T-helper 2 cell treated with Interferon-gamma antibody and Interleukin-4, amounts not matched to agents 100 ng/mL and 5 ng/mL, for 36 hours (primary cell): Measurements from ENCODE around the gene TTLL11. TPM values are rescaled to one million over a fixed set of nuclear protein-coding genes. Genes with fewer than 3 reads are reported as not detected.

ENCODE experiments used
- intact Hi-C: fragments of 100-400 bp; cut with micrococcal nuclease; formaldehyde crosslinking; loops from one replicate; pipeline ENCODE4 v1.15.1; 2023
- total RNA-seq: library from RNA; stranded (reverse); gene quantifications from 2 replicates; pipeline ENCODE4 v1.2.3, GENCODE V29; 2022

Gene TTLL11
- total RNA-seq, 1 donor from 2014 or later: 2.7 TPM

DNA sequence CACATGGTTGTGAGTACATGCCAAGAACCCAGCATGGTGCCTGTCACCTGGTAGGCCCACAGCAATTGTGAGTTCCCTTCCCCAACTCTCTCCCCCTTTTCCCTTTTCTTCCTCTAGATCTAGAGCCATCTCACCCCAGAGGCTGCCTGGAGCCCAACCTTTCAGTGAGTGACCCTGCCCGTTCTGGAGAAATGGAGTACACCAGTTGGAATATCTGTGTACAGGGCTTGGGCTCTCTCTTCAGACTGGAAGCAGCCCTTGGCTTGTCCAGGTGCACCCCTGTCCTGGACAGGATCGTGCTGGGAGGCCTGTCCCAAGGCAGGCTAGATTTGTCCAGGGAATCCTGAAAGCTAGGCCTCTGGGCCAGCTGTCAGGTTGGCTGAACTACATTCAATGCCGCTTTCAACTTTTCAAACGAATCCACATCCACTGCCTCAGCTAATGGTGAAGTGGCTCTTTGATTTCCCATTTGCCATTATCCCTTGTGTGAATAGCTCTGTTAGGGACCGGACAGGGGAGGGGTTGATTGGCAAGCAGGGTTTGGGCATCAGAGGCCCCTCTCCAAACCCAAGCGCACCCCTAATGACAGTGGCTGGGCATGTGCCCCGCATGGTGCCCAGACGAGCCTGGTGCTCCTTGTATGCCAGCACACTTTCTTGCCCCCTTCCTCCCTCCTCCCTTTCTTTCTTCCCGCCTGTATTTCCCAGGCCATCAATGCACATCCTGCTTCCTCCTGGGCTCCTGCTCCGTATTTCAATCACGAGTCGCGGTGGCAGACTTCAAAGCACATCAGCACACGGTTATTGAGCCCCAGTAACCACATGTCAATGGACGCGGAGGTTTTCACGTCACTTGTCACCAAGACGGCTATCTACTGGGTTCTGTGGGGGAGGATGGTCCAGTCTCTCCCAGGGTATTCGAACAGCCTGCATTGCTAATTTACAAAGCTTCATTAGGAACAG is 230.5 kb downstream of the TTLL11 start:
- intact Hi-C loops: no loop called here

- intact Hi-C loops: no loop called here
Measured at GRCh38 chr9:121861501-121862180, 231.5 kb downstream of the TTLL11 start.

DNA sequence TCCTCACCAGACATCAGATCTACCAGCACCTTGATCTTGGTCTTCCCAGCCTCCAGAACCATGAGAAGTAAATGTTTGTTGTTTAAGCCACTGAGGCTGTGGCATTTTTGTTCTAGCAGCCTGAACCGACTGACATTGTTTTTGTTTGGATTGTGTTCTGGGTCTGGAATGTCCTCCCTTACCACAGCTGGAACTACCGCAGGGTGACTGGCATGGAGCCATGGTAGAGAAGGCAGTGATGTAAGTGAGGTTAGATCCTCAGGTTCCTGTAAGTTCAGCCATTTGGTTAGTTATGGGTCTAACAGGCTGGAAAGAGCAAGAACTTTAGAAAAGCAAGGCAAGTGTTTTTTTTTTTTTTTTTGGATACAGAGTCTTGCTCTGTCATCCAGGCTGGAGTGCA is 232.4 kb downstream of the TTLL11 start:
- intact Hi-C loops: no loop called here

- intact Hi-C loops: no loop called here
Measured at GRCh38 chr9:121860213-121860612, 232.9 kb downstream of the TTLL11 start.

GRCh38 chr9:121859646-121860045 is 233.5 kb downstream of the TTLL11 start:
- intact Hi-C loops: no loop called here

- intact Hi-C loops: no loop called here
Measured at GRCh38 chr9:121858788-121859187, 234.3 kb downstream of the TTLL11 start.

DNA sequence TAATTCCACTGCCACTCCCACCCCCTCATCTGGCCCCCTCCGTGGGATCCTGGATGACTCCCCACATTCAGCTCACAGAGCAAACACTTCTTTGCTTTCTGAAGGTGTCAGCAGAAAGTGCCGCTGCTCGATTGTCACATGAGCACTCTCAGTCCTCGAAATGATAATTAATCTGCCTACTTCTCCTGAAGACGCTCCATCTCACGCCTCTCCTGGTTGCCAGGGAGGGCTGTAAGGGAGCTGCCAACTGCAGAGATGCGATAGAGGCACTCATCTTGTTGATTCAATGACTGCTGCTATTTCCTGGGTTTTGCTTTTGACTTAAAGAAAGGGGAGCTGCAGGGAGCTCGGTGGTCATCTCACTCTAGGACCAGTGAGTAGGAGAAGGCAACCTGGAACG is 235.2 kb downstream of the TTLL11 start:
- intact Hi-C loops: no loop called here

DNA sequence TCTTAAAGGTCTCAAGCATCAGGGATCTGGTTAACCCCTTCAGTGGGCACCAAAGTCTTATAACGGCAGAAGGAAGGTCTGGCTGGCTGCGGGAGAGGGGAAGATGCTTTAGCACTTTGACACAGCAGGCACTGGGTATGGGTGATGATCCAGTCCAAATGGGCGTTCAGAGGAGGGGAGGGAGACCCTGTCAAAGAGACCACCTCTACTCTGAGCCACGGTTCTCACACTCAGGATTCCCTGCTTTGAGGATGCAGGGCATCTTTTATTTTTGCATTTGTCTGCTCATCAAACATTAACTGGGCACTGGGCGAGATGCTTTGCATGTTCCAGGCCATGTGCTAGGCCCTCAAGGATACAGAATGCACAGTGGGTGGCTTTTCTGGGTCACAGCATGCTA is 237.6 kb downstream of the TTLL11 start:
- intact Hi-C loops: no loop called here

GRCh38 chr9:121853617-121854395 is 239.3 kb downstream of the TTLL11 start:
- intact Hi-C loops: no loop called here

GRCh38 chr9:121852651-121853616 is 240.2 kb downstream of the TTLL11 start:
- intact Hi-C loops: no loop called here

DNA sequence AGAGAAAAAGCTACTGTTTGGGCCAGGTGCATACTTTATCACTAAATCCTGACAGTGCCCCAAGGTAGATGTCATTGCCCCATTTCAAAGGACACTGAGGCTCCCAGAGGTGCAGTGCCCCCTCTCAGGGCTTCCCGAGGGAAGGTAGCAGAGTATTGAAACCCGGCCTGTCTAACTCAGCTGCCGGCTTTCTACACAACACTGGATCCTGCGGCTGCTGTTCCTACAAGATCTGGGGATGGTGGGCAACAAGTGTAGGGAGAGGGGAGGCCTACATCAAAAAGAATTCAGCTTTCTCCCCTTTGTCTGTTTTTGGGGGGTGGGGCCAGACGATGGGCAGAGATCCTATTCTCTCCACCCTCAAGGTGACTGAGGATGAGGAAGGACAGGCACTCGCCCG is 240.9 kb downstream of the TTLL11 start:
- intact Hi-C loops: no loop called here

DNA sequence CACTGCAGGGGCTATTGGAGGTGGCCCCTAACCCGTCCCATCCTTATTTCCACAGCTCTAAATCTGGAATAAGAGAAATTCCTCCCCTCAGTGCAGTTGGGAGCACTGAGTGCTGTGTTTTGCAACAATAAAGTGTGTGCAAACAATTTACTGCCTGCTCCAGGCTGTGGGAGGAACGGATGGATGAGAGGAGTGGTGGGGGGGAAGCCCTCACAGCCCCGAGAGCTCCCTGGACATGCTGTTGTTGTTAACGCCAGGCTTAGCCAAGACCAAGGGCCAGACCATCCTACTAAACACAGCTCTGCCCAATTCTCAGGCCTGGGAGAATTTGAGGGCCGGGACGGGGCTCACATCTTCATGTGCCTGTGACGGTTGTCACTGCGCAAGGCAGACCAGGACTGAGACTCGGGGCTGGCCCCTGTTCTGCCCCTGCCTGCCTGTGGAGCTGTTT is 241.4 kb downstream of the TTLL11 start:
- intact Hi-C loops: no loop called here

- intact Hi-C loops: no loop called here
Measured at GRCh38 chr9:121850366-121850765, 242.7 kb downstream of the TTLL11 start.

DNA sequence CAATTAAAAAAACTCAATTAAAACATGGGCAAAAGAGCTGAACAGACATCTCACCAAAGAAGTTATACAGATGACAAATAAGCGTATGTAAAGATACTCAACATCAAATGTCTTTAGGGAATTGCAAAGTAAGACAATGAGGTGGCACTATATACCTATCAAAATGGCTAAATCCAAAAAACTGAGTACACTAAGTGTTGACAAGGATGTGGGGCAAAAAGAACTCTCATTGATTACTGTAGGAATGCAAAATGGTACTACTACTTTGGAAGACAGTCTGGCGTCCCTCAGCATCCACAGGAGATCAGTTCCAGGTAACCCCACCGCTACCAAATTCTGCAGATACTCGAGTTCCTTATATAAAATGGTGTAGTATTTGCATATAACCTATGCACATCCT is 243.6 kb downstream of the TTLL11 start:
- intact Hi-C loops: no loop called here

GRCh38 chr9:121844562-121844961 is 248.5 kb downstream of the TTLL11 start:
- intact Hi-C loops: no loop called here

- intact Hi-C loops: no loop called here
Measured at GRCh38 chr9:121844098-121844497, 249.0 kb downstream of the TTLL11 start.

- intact Hi-C loops: no loop called here
Measured at GRCh38 chr9:121842612-121842978, 250.5 kb downstream of the TTLL11 start.

DNA sequence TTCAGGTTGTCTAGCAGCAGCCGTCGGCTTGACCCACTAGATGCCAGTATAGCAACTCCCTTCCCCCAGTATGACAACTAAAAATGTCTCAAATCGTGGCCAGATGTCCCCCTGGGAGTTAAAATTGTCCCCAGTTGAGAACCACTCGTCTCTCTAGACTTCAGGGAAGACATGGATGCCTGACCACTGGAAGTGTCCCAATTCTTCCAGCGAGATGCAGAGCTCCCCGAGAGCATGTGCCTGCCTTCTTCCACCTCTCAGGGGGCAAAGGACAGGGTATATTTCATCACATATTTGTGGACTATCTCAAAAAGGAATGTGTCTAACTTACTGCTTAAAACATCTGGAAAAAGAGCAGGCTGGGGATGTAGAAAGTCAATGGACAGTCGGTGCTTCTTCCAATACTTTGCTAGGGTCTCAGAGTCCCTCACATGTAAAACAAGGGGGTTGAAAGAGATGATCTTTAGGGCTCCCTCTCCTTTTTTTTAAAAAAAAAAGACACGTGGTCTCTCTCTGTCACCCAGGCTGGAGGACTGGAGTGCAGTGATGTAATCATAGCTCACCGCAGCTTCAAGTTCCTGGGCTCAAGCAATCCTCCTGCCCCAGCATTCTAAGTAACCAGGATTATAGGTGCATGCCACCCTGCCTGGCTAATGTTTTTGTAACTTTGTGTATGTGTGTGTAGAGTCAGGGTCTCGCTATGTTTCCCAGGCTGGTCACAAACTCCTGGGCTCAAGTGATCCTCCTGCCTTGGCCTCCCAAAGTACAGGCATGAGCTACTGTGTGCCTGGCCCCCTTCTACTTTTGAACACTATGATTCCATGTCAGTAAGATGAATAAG is 251.1 kb downstream of the TTLL11 start:
- intact Hi-C loops: no loop called here
